GM12878 (cell line): ENCODE measurements around the gene CD164. TPM values are rescaled to one million over a fixed set of nuclear protein-coding genes. Genes with fewer than 3 reads are reported as not detected.

Experiments
- BCL3 ChIP-seq: IDR thresholded peaks from 2 replicates; pipeline ENCODE4 v1.6.1; 2011; ENCODE audit warnings: borderline replicate concordance, low read depth, mild to moderate bottlenecking, moderate library complexity, low read length; ENCODE audit not compliant: insufficient read depth, poor library complexity, severe bottlenecking
- BHLHE40 ChIP-seq, 2 experiments: fragments of 450-650 bp in 1 of 2; IDR thresholded peaks; 2 replicates each; pipeline ENCODE4 v1.6.1; 2011 to 2017; ENCODE audit warnings: low read depth in 2 of 2, borderline replicate concordance in 1 of 2, improper control_type of control experiment in 1 of 2, low read length in 1 of 2, mild to moderate bottlenecking in 1 of 2
- BMI1 ChIP-seq: fragments of 450-650 bp; IDR thresholded peaks from 2 replicates; pipeline ENCODE4 v1.6.1; 2016; ENCODE audit warnings: mild to moderate bottlenecking, moderate library complexity, borderline replicate concordance
- CUX1 ChIP-seq: IDR thresholded peaks from 2 replicates; pipeline ENCODE4 v1.6.1; 2012; ENCODE audit warnings: improper control_type of control experiment, low read depth, low read length; ENCODE audit not compliant: insufficient replicate concordance
- ESRRA ChIP-seq: IDR thresholded peaks from 2 replicates; pipeline ENCODE4 v1.6.1; 2012; ENCODE audit warnings: mild to moderate bottlenecking, low read length, improper control_type of control experiment
- GATAD2B ChIP-seq: fragments of 450-650 bp; conservative IDR thresholded peaks from 2 replicates; pipeline ENCODE4 v1.6.1; 2017; ENCODE audit warnings: low read depth, mild to moderate bottlenecking, moderate library complexity
- NR2C2 ChIP-seq: IDR thresholded peaks from 2 replicates; pipeline ENCODE4 v1.6.1; 2011; ENCODE audit warnings: borderline replicate concordance, low read depth; ENCODE audit not compliant: control insufficient read depth, insufficient read length
- POLR2A ChIP-seq: IDR thresholded peaks from 2 replicates; pipeline ENCODE4 v1.6.1; 2011; ENCODE audit warnings: low read depth, mild to moderate bottlenecking, low read length
- PRDM15 ChIP-seq: fragments of 450-650 bp; formaldehyde crosslinking; IDR thresholded peaks from 2 replicates; pipeline ENCODE4 v1.4.0; 2020; ENCODE audit warnings: mild to moderate bottlenecking, moderate library complexity
- RAD51 ChIP-seq: fragments of 450-650 bp; IDR thresholded peaks from 2 replicates; pipeline ENCODE4 v1.6.1; 2016; ENCODE audit warnings: moderate library complexity, mild to moderate bottlenecking, inconsistent platforms
- RB1 ChIP-seq: fragments of 450-650 bp; formaldehyde crosslinking; IDR thresholded peaks from 2 replicates; pipeline ENCODE4 v1.6.1; 2017; ENCODE audit warnings: mild to moderate bottlenecking, borderline replicate concordance
- SUPT20H ChIP-seq: IDR thresholded peaks from 2 replicates; pipeline ENCODE4 v1.6.1; 2011; ENCODE audit warnings: low read depth, mild to moderate bottlenecking, low read length, moderate library complexity, borderline replicate concordance; ENCODE audit not compliant: control insufficient read depth
- TCF12 ChIP-seq: IDR thresholded peaks from 2 replicates; pipeline ENCODE4 v1.6.1; 2011; ENCODE audit warnings: low read depth, mild to moderate bottlenecking, low read length
- YY1 ChIP-seq: IDR thresholded peaks from 2 replicates; pipeline ENCODE4 v1.6.1; 2011; ENCODE audit warnings: low read depth, mild to moderate bottlenecking, low read length
- ZNF592 ChIP-seq: fragments of 450-650 bp; IDR thresholded peaks from 2 replicates; pipeline ENCODE4 v1.6.1; 2017; ENCODE audit warnings: mild to moderate bottlenecking, moderate library complexity
- ZNF622 ChIP-seq: fragments of 450-650 bp; IDR thresholded peaks from 2 replicates; pipeline ENCODE4 v1.6.1; 2017; ENCODE audit warnings: mild to moderate bottlenecking, inconsistent platforms
- polyA plus RNA-seq, 11 experiments: library from polyadenylated mRNA; depleted of rRNA in 4 of 11; unstranded in 6 of 11; stranded (reverse) in 5 of 11; fragments of >200 nt; fragmentation: Nextera tagmentation in 4 of 11; fragmentation: Illumina TruSeq in 1 of 11; extraction: Ambion mirVana in 4 of 11; extraction: Trizol in 1 of 11; gene quantifications; 1 replicate in 1 of 11; 2 replicates in 10 of 11; pipeline versions ENCODE4 v1.2.1 to v1.2.3, GENCODE V29; 2011 to 2016; ENCODE audit warnings: inconsistent platforms in 2 of 11, missing spikeins in 2 of 11, low read depth in 1 of 11
- total RNA-seq, 4 experiments: library from RNA; depleted of rRNA in 3 of 4; stranded (reverse); fragments of >200 nt in 3 of 4; fragmentation: Illumina TruSeq in 1 of 4; extraction: Trizol in 1 of 4; gene quantifications; 2 replicates each; pipeline versions ENCODE4 v1.2.1 to v1.2.3, GENCODE V29; 2013 to 2021

CD164 gene
- total and polyA plus RNA-seq, 10 of the 15 experiments (the other 5 are each of a cell fraction or from before 2014, with no cell fraction given) = 145 to 447 (median 211) TPM

GRCh38 chr6:109345986-109346385, 36.3 kb downstream of the CD164 start (continued):
- no peak for TF ChIP-seq ZNF592
- no peak for TF ChIP-seq ESRRA
- TF ChIP-seq SUPT20H = no peak
- no peak for TF ChIP-seq NR2C2
- TF ChIP-seq CUX1 = no peak
- TF ChIP-seq RB1 = no peak
- TF ChIP-seq BMI1 = no peak
- no peak for TF ChIP-seq BCL3
- no peak for TF ChIP-seq ZNF622
- TF ChIP-seq PRDM15 (CRISPR knock-in tag) = no peak
- TF ChIP-seq GATAD2B = no peak
- TF ChIP-seq RAD51 = no peak
- TF ChIP-seq TCF12 = no peak
- TF ChIP-seq POLR2A = no peak
- no peak for TF ChIP-seq BHLHE40 (IDR thresholded peaks at IDR 0.05; ENCODE audit: borderline replicate concordance in 1 of 2, low read depth in 2 of 2, low read length in 1 of 2)
- no peak for TF ChIP-seq YY1
- TF ChIP-seq, all 136 proteins: peak for 0
